ENCODE data around the gene GALNT12. TPM values are rescaled to one million over a fixed set of nuclear protein-coding genes. Genes with fewer than 3 reads are reported as not detected.

GALNT12 gene
- total RNA-seq = 2.3 and 2.5 TPM in 2 replicates

- peak within 1 kb of the TSS; percentile 86 for H3K4me3 Mint-ChIP-seq
- peak; percentile 21 for DNase-seq (ENCODE audit: low spot score)
- H3K27me3 Mint-ChIP-seq (ENCODE audit: insufficient read depth) = peaks cover 57% of the 10 kb centered on the region
- H3K4me1 Mint-ChIP-seq (ENCODE audit: low read depth) = peaks cover 12% of the 10 kb centered on the region
- H3K9me3 Mint-ChIP-seq = no peaks in the 10 kb centered on the region
- no peak within 1 kb of the TSS for H3K27ac Mint-ChIP-seq
- intact Hi-C loops (cut with micrococcal nuclease) = loop anchor here (1.0 to 5.0 kb wide), 2 partner anchors 11 to 1790 kb away; partner anchors contain the start of gene ANKS6
- H3K36me3 Mint-ChIP-seq (ENCODE audit: low read depth) = peaks cover 2% of the 10 kb centered on the region
Measured at GRCh38 chr9:98807070-98807813, at the start of gene GALNT12. GALNT12 (plus strand) TSS chr9:98807670; CDS start chr9:98807699, 29 bp downstream.

- H3K27ac Mint-ChIP-seq = no peak overlapping the region
- intact Hi-C loops (cut with micrococcal nuclease) = no loop called here
- no peaks in the 10 kb centered on the region for H3K27me3 Mint-ChIP-seq (ENCODE audit: insufficient read depth)
- DNase-seq (ENCODE audit: low spot score) = no peak
- H3K4me1 Mint-ChIP-seq (ENCODE audit: low read depth) = no peaks in the 10 kb centered on the region
- peaks cover 2% of the 10 kb centered on the region for H3K36me3 Mint-ChIP-seq (ENCODE audit: low read depth)
- H3K9me3 Mint-ChIP-seq = peaks cover 13% of the 10 kb centered on the region
- H3K4me3 Mint-ChIP-seq = no peak overlapping the region
Measured at GRCh38 chr9:98760231-98760630, 47.2 kb upstream of the GALNT12 start.

GRCh38 chr9:98763986-98764745, 43.3 kb upstream of the GALNT12 start:
- H3K27me3 Mint-ChIP-seq (ENCODE audit: insufficient read depth) = no peaks in the 10 kb centered on the region
- H3K36me3 Mint-ChIP-seq (ENCODE audit: low read depth) = no peaks in the 10 kb centered on the region
- intact Hi-C loops (cut with micrococcal nuclease) = no loop called here
- no peak overlapping the region for H3K4me3 Mint-ChIP-seq
- no peak overlapping the region for H3K27ac Mint-ChIP-seq
- H3K4me1 Mint-ChIP-seq (ENCODE audit: low read depth) = no peaks in the 10 kb centered on the region
- H3K9me3 Mint-ChIP-seq = peaks cover 1% of the 10 kb centered on the region
- DNase-seq (ENCODE audit: low spot score) = no peak

- Mint-ChIP-seq H3K27me3 (ENCODE audit: insufficient read depth) (no peaks in the 10 kb centered on the region), H3K27ac (no peak overlapping the region), H3K36me3 (ENCODE audit: low read depth) (no peaks in the 10 kb centered on the region), H3K4me3 (no peak overlapping the region), H3K4me1 (ENCODE audit: low read depth) (no peaks in the 10 kb centered on the region), H3K9me3 (no peaks in the 10 kb centered on the region)
- intact Hi-C loops (cut with micrococcal nuclease) = no loop called here
- DNase-seq (ENCODE audit: low spot score) = no peak
Measured at GRCh38 chr9:98765256-98765655, 42.2 kb upstream of the GALNT12 start.

- Mint-ChIP-seq H3K36me3 (ENCODE audit: low read depth) (no peaks in the 10 kb centered on the region), H3K27me3 (ENCODE audit: insufficient read depth) (no peaks in the 10 kb centered on the region), H3K27ac (no peak overlapping the region), H3K4me1 (ENCODE audit: low read depth) (no peaks in the 10 kb centered on the region), H3K9me3 (no peaks in the 10 kb centered on the region), H3K4me3 (no peak overlapping the region)
- no peak for DNase-seq (ENCODE audit: low spot score)
- intact Hi-C loops (cut with micrococcal nuclease) = no loop called here
Measured at GRCh38 chr9:98766586-98766985, 40.9 kb upstream of the GALNT12 start.

- no peaks in the 10 kb centered on the region for H3K36me3 Mint-ChIP-seq (ENCODE audit: low read depth)
- no peaks in the 10 kb centered on the region for H3K27me3 Mint-ChIP-seq (ENCODE audit: insufficient read depth)
- no peaks in the 10 kb centered on the region for H3K4me1 Mint-ChIP-seq (ENCODE audit: low read depth)
- H3K4me3 Mint-ChIP-seq = no peak overlapping the region
- no peaks in the 10 kb centered on the region for H3K9me3 Mint-ChIP-seq
- DNase-seq (ENCODE audit: low spot score) = no peak
- intact Hi-C loops (cut with micrococcal nuclease) = no loop called here
- no peak overlapping the region for H3K27ac Mint-ChIP-seq
Measured at GRCh38 chr9:98767196-98767595, 40.3 kb upstream of the GALNT12 start.

- no peaks in the 10 kb centered on the region for H3K27me3 Mint-ChIP-seq (ENCODE audit: insufficient read depth)
- no peak overlapping the region for H3K27ac Mint-ChIP-seq
- H3K4me1 Mint-ChIP-seq (ENCODE audit: low read depth) = no peaks in the 10 kb centered on the region
- no peaks in the 10 kb centered on the region for H3K36me3 Mint-ChIP-seq (ENCODE audit: low read depth)
- H3K4me3 Mint-ChIP-seq = no peak overlapping the region
- no peak for DNase-seq (ENCODE audit: low spot score)
- intact Hi-C loops (cut with micrococcal nuclease) = no loop called here
- no peaks in the 10 kb centered on the region for H3K9me3 Mint-ChIP-seq
Measured at GRCh38 chr9:98767915-98768314, 39.6 kb upstream of the GALNT12 start.

GRCh38 chr9:98768344-98768743, 39.1 kb upstream of the GALNT12 start:
- Mint-ChIP-seq H3K27me3 (ENCODE audit: insufficient read depth) (no peaks in the 10 kb centered on the region), H3K9me3 (no peaks in the 10 kb centered on the region), H3K4me3 (no peak overlapping the region), H3K36me3 (ENCODE audit: low read depth) (no peaks in the 10 kb centered on the region), H3K27ac (no peak overlapping the region), H3K4me1 (ENCODE audit: low read depth) (no peaks in the 10 kb centered on the region)
- no peak for DNase-seq (ENCODE audit: low spot score)
- intact Hi-C loops (cut with micrococcal nuclease) = no loop called here

GRCh38 chr9:98770717-98771116, 36.8 kb upstream of the GALNT12 start:
- Mint-ChIP-seq H3K4me3 (no peak overlapping the region), H3K9me3 (no peaks in the 10 kb centered on the region), H3K36me3 (ENCODE audit: low read depth) (no peaks in the 10 kb centered on the region), H3K27ac (no peak overlapping the region), H3K27me3 (ENCODE audit: insufficient read depth) (no peaks in the 10 kb centered on the region), H3K4me1 (ENCODE audit: low read depth) (no peaks in the 10 kb centered on the region)
- DNase-seq (ENCODE audit: low spot score) = no peak
- intact Hi-C loops (cut with micrococcal nuclease) = loop anchor here (10.0 kb wide), 1 partner anchor 226 kb away; no protein-coding TSS in a partner anchor

- H3K9me3 Mint-ChIP-seq = no peaks in the 10 kb centered on the region
- H3K36me3 Mint-ChIP-seq (ENCODE audit: low read depth) = no peaks in the 10 kb centered on the region
- intact Hi-C loops (cut with micrococcal nuclease) = loop anchor here (10.0 kb wide), 1 partner anchor 227 kb away; no protein-coding TSS in a partner anchor
- no peaks in the 10 kb centered on the region for H3K27me3 Mint-ChIP-seq (ENCODE audit: insufficient read depth)
- H3K4me3 Mint-ChIP-seq = no peak overlapping the region
- H3K4me1 Mint-ChIP-seq (ENCODE audit: low read depth) = no peaks in the 10 kb centered on the region
- H3K27ac Mint-ChIP-seq = no peak overlapping the region
- DNase-seq (ENCODE audit: low spot score) = no peak
Measured at GRCh38 chr9:98771209-98771874, 36.1 kb upstream of the GALNT12 start.

GRCh38 chr9:98772364-98773155, 34.9 kb upstream of the GALNT12 start:
- no peak overlapping the region for H3K4me3 Mint-ChIP-seq
- no peak for DNase-seq (ENCODE audit: low spot score)
- H3K9me3 Mint-ChIP-seq = no peaks in the 10 kb centered on the region
- no peaks in the 10 kb centered on the region for H3K4me1 Mint-ChIP-seq (ENCODE audit: low read depth)
- H3K36me3 Mint-ChIP-seq (ENCODE audit: low read depth) = no peaks in the 10 kb centered on the region
- no peak overlapping the region for H3K27ac Mint-ChIP-seq
- H3K27me3 Mint-ChIP-seq (ENCODE audit: insufficient read depth) = no peaks in the 10 kb centered on the region
- intact Hi-C loops (cut with micrococcal nuclease) = loop anchor here (10.0 kb wide), 1 partner anchor 228 kb away; no protein-coding TSS in a partner anchor

- no peaks in the 10 kb centered on the region for H3K4me1 Mint-ChIP-seq (ENCODE audit: low read depth)
- no peaks in the 10 kb centered on the region for H3K9me3 Mint-ChIP-seq
- H3K27ac Mint-ChIP-seq = no peak overlapping the region
- no peaks in the 10 kb centered on the region for H3K36me3 Mint-ChIP-seq (ENCODE audit: low read depth)
- H3K27me3 Mint-ChIP-seq (ENCODE audit: insufficient read depth) = no peaks in the 10 kb centered on the region
- DNase-seq (ENCODE audit: low spot score) = no peak
- H3K4me3 Mint-ChIP-seq = no peak overlapping the region
- intact Hi-C loops (cut with micrococcal nuclease) = loop anchor here (10.0 kb wide), 1 partner anchor 229 kb away; no protein-coding TSS in a partner anchor
Measured at GRCh38 chr9:98773721-98774120, 33.7 kb upstream of the GALNT12 start.
